ENCODE results near the gene ATP6V1D.

Gene ATP6V1D

GRCh38 chr14:67400434-67400833 is 40.8 kb upstream of the ATP6V1D start:
- no peak overlapping the region for H3K27ac ChIP-seq (ENCODE audit: low read depth, low read length)
- H3F3A ChIP-seq (ENCODE audit: control insufficient read depth, insufficient read depth): no peaks in the 10 kb centered on the region
- no peaks in the 10 kb centered on the region for H3K79me2 ChIP-seq (ENCODE audit: control insufficient read depth, low read length)
- H3K27me3 ChIP-seq (ENCODE audit: control insufficient read depth, low read length): no peaks in the 10 kb centered on the region; the same call in 1 of the 2 replicates
- no peaks in the 10 kb centered on the region for H3K9me2 ChIP-seq (replicated peaks; ENCODE audit: control insufficient read depth, low read length)
- no peaks in the 10 kb centered on the region for H3K4me1 ChIP-seq (ENCODE audit: control insufficient read depth, low read length)
- no peak overlapping the region for H3K4me2 ChIP-seq (ENCODE audit: low read length)
- no peaks in the 10 kb centered on the region for H4K20me1 ChIP-seq (ENCODE audit: control insufficient read depth, insufficient read depth, low read depth, low read length)
- H3K9me3 ChIP-seq (ENCODE audit: control insufficient read depth, insufficient read depth, low read length): no peaks in the 10 kb centered on the region
- H3K36me3 ChIP-seq (ENCODE audit: control insufficient read depth, low read length): no peaks in the 10 kb centered on the region
- no peak for TF ChIP-seq CTCF (IDR thresholded peaks at IDR 0.05; ENCODE audit: low read depth, low read length, poor library complexity, severe bottlenecking)
- no peak for TF ChIP-seq EZH2phosphoT487 (IDR thresholded peaks at IDR 0.05; ENCODE audit: borderline replicate concordance, low read length)
- H3K4me3 ChIP-seq (ENCODE audit: low read length): no peak overlapping the region

- Histone ChIP-seq H3K27ac (ENCODE audit: low read depth, low read length) (no peak overlapping the region), H3F3A (ENCODE audit: control insufficient read depth, insufficient read depth) (no peaks in the 10 kb centered on the region), H3K9me3 (ENCODE audit: control insufficient read depth, insufficient read depth, low read length) (no peaks in the 10 kb centered on the region), H3K27me3 (ENCODE audit: control insufficient read depth, low read length) (no peaks in the 10 kb centered on the region; the same call in 1 of the 2 replicates), H3K4me3 (ENCODE audit: low read length) (no peak overlapping the region), H3K4me1 (ENCODE audit: control insufficient read depth, low read length) (no peaks in the 10 kb centered on the region), H3K9me2 (replicated peaks; ENCODE audit: control insufficient read depth, low read length) (no peaks in the 10 kb centered on the region), H4K20me1 (ENCODE audit: control insufficient read depth, insufficient read depth, low read depth, low read length) (no peaks in the 10 kb centered on the region), H3K4me2 (ENCODE audit: low read length) (no peak overlapping the region), H3K79me2 (ENCODE audit: control insufficient read depth, low read length) (no peaks in the 10 kb centered on the region), H3K36me3 (ENCODE audit: control insufficient read depth, low read length) (no peaks in the 10 kb centered on the region)
- TF ChIP-seq EZH2phosphoT487 (IDR thresholded peaks at IDR 0.05; ENCODE audit: borderline replicate concordance, low read length) (no peak), CTCF (IDR thresholded peaks at IDR 0.05; ENCODE audit: low read depth, low read length, poor library complexity, severe bottlenecking) (no peak)
Observed at GRCh38 chr14:67397536-67397935, 37.9 kb upstream of the ATP6V1D start.

DNA sequence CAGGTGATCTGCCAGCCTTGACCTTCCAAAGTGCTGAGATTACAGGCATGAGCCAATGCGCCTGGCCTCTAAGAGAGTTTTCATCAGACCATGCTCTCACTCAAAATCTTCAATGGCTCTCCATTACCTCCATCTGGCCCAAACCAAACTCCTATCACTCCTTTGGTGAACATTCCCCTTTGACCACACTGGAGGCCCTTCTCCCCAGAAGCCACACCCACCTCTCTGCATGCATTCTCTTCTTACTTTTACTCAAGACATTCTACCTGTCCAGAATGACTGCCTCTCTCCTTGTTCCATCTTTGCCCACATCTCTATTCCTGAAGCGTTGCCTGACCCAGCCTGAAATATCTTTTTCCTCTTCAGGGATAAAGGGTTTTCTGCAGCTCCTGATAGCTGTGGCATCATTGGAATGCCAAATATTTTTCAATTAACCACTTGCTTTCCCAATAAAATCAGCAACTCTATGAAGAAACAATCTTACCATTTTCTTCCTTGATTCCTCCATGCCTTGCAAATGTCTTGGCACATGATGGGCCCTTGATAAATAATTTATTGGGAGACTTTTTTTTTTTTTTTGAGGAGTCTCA is 36.9 kb upstream of the ATP6V1D start:
- Histone ChIP-seq H3K27ac (ENCODE audit: low read depth, low read length) (no peak overlapping the region), H3K27me3 (ENCODE audit: control insufficient read depth, low read length) (no peaks in the 10 kb centered on the region; the same call in 1 of the 2 replicates), H3K4me3 (ENCODE audit: low read length) (no peak overlapping the region), H3K9me3 (ENCODE audit: control insufficient read depth, insufficient read depth, low read length) (no peaks in the 10 kb centered on the region), H3K9me2 (replicated peaks; ENCODE audit: control insufficient read depth, low read length) (no peaks in the 10 kb centered on the region), H3F3A (ENCODE audit: control insufficient read depth, insufficient read depth) (no peaks in the 10 kb centered on the region), H4K20me1 (ENCODE audit: control insufficient read depth, insufficient read depth, low read depth, low read length) (no peaks in the 10 kb centered on the region), H3K36me3 (ENCODE audit: control insufficient read depth, low read length) (no peaks in the 10 kb centered on the region), H3K4me1 (ENCODE audit: control insufficient read depth, low read length) (no peaks in the 10 kb centered on the region), H3K79me2 (ENCODE audit: control insufficient read depth, low read length) (no peaks in the 10 kb centered on the region), H3K4me2 (ENCODE audit: low read length) (no peak overlapping the region)
- no peak for TF ChIP-seq CTCF (IDR thresholded peaks at IDR 0.05; ENCODE audit: low read depth, low read length, poor library complexity, severe bottlenecking)
- TF ChIP-seq EZH2phosphoT487 (IDR thresholded peaks at IDR 0.05; ENCODE audit: borderline replicate concordance, low read length): no peak

Measured in DOHH2 (cell line).